ENCODE results near the gene AGBL5. TPM values are rescaled to one million over a fixed set of nuclear protein-coding genes. Genes with fewer than 3 reads are reported as not detected.

AGBL5 gene
- total and polyA plus RNA-seq, 2 of the 13 experiments (the other 11 are each of a cell fraction or from before 2014, with no cell fraction given) = 55.9 to 73.3 TPM

GRCh38 chr2:27092696-27093429 lies 41.4 kb downstream of the AGBL5 start (continued):
- TF ChIP-seq IRF9 (CRISPR knock-in tag; IDR thresholded peaks at IDR 0.05; ENCODE audit: borderline replicate concordance) (0 out of 2 replicates have a peak, but pooled peaks have one; percentile 22), HNF4A (CRISPR knock-in tag; IDR thresholded peaks at IDR 0.05) (peak; percentile 99), PAF1 (CRISPR knock-in tag; IDR thresholded peaks at IDR 0.05) (peak; percentile 65), HDAC2 (CRISPR knock-in tag; IDR thresholded peaks at IDR 0.05) (peak; percentile 99), CC2D1A (CRISPR knock-in tag; IDR thresholded peaks at IDR 0.05) (no peak), NR3C1 (CRISPR knock-in tag; IDR thresholded peaks at IDR 0.05) (no peak), TAF15 (IDR thresholded peaks at IDR 0.05; ENCODE audit: low read depth, low read length, poor library complexity, severe bottlenecking) (no peak), NFKB2 (CRISPR knock-in tag; IDR thresholded peaks at IDR 0.05; ENCODE audit: borderline replicate concordance) (peak; percentile 72; the same call in 1 of the 2 replicates), ZNF768 (CRISPR knock-in tag; IDR thresholded peaks at IDR 0.05) (peak; percentile 66; the same call in 1 of the 2 replicates), RXRA (CRISPR knock-in tag; IDR thresholded peaks at IDR 0.05) (peak; percentile 94), CBX2 (IDR thresholded peaks at IDR 0.05; ENCODE audit: low read depth, low read length) (no peak), CBX2 (CRISPR knock-in tag; IDR thresholded peaks at IDR 0.05; ENCODE audit: low read depth) (no peak), HIVEP1 (CRISPR knock-in tag; IDR thresholded peaks at IDR 0.05) (peak; percentile 68), ARID4A (CRISPR knock-in tag; IDR thresholded peaks at IDR 0.05; ENCODE audit: borderline replicate concordance) (peak; percentile 57; the same call in 1 of the 2 replicates), ZFP37 (CRISPR knock-in tag; IDR thresholded peaks at IDR 0.05; ENCODE audit: borderline replicate concordance) (peak; percentile 91; the same call in 1 of the 2 replicates), ZNF331 (CRISPR knock-in tag; IDR thresholded peaks at IDR 0.05) (peak; percentile 85), MLXIP (CRISPR knock-in tag; IDR thresholded peaks at IDR 0.05; ENCODE audit: borderline replicate concordance) (peak; percentile 69; the same call in 1 of the 2 replicates), ZNF816 (CRISPR knock-in tag; IDR thresholded peaks at IDR 0.05; ENCODE audit: borderline replicate concordance) (no peak), PBX2 (CRISPR knock-in tag; IDR thresholded peaks at IDR 0.05) (no peak), NONO (IDR thresholded peaks at IDR 0.05) (no peak), NONO (CRISPR knock-in tag; conservative IDR thresholded peaks at IDR 0.05) (peak; percentile 87)

Data from HepG2 (cell line).